Superior temporal gyrus (tissue), 1 donor: ENCODE results near the gene PKN1.

Experiments
- DNase-seq: peaks from one replicate; pipeline ENCODE4 v3.0.0-alpha.2; 2016; ENCODE audit errors: extremely low spot score

The PKN1 gene

DNA sequence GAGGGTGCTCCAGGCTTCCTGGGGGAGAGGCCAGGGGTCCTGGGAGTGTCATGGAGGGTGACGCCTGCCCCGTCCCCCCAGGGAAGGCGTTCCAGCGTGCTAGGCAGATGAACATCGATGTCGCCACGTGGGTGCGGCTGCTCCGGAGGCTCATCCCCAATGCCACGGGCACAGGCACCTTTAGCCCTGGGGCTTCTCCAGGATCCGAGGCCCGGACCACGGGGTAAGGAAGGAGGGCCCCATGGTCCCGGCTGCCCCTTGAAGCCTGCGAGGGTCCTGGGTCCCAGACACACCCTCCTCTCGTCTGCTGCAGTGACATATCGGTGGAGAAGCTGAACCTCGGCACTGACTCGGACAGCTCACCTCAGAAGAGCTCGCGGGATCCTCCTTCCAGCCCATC lies 30.6 kb downstream of the PKN1 start:
- DNase-seq = no peak

DNA sequence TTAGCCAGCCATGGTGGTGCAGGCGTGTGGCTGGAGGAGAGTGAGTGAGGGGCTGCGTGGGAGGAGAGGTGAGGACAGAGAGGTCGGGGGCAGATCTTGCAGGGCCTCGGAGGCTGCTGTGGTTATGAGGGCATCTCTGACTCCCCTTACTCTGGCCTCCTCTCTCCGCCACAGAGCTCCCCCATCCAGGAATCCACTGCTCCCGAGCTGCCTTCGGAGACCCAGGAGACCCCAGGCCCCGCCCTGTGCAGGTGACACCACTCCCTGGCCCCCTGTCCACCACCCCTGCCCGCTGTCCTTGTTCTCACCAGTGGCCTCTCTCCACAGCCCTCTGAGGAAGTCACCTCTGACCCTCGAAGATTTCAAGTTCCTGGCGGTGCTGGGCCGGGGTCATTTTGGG lies 34.3 kb downstream of the PKN1 start:
- DNase-seq = no peak

DNA sequence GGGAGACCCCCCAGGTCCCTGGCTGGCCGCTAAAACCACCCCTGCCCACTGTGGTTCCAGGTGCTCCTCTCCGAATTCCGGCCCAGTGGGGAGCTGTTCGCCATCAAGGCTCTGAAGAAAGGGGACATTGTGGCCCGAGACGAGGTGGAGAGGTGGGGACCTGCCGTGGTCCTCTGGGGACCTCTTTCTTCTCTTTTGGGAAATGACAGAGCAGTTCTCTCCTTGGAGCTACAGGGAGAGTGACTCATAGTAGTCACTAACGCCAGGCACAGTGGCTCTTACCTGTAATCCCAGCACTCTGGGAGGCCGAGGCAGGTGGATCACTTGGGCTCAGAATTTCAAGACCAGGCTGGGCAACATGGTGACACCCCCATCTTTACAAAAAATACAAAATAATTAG lies 34.7 kb downstream of the PKN1 start:
- DNase-seq = no peak

DNA sequence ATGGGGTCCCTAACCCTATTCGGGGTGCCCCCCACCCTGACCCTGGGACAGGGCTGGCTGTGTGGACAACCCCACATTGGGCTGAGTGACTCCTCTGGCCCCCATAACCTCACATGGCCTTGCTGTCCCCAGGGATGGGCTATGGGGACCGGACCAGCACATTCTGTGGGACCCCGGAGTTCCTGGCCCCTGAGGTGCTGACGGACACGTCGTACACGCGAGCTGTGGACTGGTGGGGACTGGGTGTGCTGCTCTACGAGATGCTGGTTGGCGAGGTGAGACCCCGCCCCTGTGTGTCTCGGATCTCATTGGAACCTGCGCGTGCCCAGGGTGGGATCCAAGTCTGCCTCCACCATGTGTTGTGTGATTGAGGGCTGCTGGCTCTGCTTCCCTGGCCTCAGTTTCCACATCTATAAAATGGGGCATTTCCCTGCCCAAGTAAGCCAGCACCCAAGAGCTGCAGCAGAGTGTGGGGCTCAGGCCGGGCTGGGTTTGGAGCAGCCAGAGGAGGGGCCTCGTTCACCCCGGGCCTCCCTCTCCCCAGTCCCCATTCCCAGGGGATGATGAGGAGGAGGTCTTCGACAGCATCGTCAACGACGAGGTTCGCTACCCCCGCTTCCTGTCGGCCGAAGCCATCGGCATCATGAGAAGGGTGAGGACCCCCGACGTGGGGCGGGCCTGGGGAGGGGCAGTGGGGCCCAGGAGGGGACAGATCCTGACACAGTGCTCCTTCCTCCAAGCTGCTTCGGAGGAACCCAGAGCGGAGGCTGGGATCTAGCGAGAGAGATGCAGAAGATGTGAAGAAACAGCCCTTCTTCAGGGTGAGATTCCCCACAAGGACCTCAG lies 37.1 kb downstream of the PKN1 start:
- no peak for DNase-seq

DNA sequence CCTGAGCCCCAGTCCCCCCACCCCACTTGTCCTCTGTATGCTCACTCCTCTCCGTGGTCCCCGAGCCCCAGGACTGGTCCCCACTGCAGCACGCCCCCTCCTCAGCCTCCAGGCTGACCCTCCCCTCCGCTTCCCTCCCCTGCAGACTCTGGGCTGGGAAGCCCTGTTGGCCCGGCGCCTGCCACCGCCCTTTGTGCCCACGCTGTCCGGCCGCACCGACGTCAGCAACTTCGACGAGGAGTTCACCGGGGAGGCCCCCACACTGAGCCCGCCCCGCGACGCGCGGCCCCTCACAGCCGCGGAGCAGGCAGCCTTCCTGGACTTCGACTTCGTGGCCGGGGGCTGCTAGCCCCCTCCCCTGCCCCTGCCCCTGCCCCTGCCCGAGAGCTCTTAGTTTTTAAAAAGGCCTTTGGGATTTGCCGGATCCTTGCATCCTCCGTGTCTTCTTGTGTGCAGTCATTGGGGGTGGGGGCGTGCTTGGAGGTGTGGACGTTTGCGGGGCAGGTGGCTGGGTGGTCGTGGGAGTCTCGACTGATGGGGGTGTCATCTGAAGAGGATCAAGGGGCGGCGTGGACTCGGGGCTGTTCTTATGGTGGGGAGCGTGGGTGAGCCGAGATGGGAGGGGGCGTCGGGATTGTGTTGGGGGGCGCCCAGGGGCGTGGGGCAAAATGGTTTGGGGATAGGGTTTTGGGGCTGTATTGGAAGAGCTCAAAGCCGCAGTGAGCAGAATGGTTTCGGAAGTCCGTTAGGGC lies 38.5 kb downstream of the PKN1 start:
- no peak for DNase-seq

DNA sequence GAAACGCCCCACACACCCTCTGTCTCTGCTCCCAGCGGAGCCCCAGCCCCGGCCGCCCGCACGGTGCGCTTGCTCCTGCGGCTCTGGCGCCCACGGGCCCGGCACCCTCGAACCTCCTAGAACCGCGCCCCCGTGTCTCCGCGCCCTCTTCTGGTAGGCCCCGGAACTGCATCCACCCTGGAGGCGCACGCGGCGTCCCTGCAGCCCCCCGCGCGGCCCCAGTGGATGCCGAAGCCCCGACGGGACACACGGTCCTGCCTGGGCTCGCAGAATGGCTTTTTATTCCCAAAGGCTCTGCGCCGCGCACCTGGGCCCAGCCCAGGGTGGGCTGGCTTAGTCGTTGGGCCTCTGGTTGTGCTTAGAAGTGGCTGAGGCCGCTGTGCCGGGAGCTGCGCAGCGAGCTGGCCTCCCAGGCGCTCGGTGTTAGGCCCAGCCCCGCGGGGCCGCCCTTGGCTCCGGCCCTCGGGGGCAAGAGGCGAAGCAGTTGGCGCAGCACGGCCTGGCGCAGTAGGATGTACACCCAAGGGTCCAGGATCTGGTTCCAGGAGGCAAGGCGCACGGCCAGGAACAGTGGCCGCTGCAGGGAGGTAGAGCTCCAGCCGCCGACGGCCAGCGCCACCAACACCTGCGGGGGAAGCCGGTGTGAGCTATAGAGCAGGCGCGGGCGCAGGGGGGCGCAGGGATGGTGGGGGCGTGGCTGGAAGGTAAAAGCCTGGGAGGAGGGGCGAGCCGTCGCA lies 39.3 kb downstream of the PKN1 start:
- DNase-seq = peak; percentile 54

DNA sequence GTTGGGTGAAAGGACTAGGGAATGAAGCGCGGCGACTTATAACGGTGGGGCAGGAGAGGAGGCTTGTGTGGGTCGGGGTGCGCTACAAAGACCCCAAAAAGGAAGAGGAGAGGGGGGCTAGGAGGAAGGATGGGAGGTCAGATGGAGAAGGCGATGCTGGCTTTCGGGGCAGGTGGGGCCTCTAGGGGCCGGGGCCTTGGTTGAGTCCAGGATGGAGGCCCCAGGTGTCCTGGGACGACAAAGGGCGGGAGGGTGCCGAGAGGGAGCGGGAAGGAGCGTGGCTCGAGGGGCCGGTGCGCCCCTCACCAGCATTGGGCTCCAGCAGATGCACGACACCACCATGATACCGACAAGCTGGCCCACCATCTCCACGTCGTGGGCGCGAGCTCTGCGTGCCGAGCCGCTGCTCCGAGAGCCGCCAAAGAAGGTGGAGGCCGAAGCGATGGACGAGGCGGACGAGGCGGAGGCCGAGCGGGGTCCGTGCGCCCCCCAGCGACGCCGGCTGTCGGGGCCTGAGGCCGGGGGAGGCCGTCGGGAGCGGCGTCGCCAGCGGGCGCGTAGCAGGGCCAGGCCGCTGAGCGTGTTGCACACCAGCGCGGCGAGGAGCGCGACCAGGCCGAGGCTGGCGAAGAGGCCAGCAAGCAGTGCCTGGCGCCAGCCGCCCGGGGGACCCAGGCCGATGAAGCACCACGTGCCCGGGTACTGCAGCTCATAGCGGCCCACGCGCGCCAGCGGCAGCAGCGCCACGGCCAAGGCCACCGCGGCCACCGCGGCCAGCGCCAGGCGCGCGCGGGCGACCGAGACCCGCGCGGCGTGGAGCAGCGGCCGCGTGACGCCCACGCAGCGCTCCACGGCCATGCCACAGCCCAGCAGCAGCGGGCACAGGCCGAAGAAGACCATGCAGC lies 40.2 kb downstream of the PKN1 start:
- no peak for DNase-seq

DNA sequence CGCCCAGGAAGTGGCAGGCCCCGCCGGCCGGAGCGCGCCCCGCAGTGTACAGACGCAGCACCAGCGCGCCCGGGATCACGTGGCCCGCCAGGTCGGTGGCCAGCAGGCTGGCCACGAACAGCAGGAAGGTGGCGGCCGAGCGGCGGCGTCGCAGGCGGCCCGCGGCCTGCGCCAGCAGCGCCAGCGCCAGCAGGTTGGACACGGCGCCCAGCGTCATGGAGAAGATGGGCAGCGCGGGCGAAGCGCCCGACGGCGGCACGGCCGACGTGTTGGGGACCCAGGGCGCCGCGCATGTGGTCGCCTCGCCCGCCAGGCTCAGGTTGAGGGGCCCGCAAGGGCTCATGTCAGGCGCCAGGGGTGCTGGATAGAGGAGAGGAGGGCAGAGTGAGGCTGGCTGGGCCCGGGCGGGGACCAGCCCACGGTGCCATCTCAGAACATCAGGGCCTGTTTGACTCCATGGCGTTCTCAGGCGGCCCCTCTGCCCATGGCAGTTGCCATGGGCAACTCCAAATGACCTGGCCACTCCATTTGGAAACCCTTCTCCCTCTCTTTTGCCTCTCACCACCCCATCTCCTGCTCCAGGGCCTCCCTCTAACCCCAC lies 41.0 kb downstream of the PKN1 start:
- no peak for DNase-seq

DNA sequence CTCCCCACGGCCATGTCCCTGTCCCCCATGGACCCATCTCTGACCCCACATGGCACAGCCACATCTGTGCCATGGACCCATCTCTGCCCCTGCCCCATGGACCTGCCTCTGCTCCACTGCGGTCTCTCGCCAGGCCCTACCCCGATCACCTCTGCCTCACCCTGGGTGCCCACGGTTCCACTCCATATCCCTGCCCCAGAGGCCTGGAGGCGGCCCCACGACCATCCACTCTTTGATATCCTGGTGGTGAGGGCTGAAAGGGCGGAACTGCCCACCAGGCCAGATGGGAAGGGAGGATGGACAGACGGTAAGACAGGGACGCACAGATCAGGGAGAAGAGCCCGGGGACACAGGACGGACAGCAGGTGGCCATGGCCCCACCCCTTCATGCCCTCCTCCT lies 41.7 kb downstream of the PKN1 start:
- no peak for DNase-seq

DNA sequence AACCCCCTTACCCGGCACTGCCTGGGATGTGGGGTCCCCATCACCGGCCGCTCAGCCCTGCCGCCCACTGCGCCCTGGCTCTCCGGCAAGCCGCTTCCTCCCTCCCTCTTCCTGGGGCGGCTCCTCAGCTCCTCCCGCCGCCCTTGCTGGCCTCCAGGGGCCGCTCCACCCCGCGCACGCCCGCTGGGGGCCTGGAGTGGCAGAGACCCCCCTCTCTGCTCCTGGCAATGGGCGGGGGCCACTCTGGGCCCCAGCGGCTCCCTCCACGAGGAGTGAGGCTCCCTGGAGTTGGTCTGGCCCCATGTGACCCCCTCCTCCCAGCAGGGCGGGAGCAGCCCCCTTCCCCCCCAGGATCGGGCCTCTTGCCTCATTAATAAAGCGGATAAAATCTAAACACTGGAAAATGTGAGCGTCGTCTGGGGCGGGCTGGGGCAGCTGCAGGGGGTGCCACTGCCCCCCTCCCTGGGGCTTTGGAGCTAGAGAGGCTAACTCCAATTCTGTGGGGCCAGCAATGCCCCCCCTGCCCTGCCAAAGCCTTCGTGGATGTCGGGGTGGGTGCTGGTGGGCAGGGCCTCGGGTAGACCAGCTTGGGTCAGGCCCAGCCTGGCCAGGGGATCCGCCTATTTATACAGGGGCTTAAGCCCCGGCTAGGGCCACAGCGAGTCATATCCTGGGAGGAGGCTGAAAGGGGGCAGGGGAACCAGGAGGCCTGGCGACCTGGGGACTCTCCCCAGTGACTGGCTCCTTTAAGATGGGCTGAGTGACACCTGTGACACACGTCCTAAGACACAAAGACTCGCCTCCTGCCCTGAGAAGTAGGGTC lies 42.4 kb downstream of the PKN1 start, which contains the start of gene PTGER1:
Gene PTGER1, minus strand, starts transcription at position 104 of the 823 bp plus-strand sequence. CDS start 1,034 bp downstream, outside the sequence.
- no peak for DNase-seq

DNA sequence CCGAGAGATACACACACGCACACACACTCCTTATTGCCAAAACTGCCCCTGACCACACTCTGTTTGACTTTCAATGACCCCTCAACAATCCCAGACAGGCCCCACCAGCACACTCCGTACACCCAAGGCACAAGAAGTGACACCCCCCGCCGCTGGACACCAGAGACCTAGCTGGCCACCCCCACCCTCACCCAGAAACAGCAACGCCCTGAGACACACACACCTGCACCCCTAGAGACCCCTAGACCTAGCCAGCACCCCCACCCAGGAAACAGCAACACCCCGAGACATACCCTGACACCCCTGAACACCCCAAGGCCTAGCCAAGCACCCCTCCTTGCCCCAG lies 43.2 kb downstream of the PKN1 start:
- DNase-seq = no peak

DNA sequence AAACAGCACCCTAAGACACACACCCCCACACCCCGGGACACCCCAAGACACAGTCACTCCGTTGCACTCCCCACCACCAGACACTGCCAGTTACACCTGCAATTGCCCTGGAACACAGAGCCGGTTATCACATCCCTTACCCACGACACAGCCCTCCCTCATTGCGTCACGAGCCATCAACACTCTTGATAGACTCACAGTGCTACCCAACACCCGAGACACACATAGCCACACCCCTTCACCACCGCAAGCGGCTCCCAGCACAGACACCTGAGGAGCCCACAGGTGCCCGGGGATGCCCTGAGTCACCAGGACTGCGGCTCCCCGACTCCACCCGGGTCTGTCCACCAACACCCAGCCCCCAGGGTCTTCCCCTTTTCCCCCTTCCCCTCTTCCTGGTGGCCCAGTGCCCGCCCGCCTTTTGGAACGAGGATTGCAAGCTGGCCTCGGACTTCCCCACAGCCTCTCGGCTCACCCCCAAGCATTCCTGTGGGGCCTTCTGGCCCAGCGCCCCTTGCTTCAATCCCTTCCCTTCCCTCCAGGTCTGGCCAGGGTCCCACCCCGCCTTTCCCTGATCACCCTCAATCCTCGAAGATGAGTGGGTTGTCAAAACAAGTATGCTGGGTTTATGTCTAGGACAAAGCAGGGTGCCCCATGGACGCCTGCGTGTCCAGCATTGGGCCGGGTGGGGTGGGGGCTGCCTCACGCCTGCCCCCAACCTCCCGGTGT lies 43.7 kb downstream of the PKN1 start:
- DNase-seq = no peak

DNA sequence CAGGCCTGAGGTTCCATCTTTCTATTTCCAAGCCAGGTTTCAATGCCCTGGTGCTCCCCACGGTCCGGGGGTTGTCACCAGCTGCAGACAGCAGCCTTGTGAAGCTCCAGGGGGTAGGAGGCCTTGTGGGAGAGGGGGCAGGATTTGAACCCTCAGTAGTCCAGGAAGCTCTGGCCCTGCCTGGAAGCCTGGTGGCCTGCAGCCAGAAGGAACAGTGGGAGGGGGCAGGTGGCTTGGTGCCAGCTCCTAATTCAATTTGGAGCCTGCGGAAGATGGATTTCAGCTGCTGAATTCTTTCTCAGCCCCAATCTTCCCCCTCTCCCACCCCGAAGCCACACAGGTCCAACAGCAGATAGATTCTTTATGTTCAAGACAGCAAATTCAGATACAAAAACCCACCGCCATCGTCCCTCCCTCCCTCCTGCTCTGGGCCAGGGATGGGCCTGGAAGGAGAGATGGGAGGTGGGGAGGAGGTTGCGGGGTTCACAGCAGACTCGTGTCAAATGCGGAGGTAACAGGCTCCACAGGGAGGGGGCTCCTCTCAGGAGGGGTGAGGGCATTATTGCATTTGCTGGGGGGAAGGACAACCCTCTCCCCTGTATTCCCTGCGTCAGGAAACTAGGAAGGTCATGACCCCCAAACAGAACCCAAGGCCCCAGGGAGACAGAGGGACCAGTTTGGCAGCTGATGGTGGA lies 44.5 kb downstream of the PKN1 start:
- no peak for DNase-seq

DNA sequence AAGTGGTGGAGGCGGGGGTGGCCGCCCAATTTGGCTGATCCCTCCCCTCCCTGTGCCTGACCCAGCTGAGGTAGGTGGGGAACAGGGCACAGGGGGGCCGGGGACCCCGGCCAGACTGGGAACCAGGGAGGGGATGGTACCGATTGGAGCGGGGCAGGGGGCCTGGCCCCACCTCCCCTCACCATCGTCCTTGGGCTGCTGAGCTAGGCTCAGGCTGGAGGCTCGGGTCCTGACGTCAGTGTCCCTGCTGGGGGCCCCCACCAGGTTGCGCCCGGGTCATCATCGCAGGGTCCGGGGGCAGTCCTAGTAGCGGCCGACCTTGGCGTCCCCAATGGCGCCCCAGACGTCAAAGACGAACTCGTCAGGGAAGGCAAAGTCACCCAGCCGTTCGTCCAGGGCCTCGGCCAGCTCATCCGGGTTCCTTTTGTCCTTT lies 45.0 kb downstream of the PKN1 start:
- no peak for DNase-seq

DNA sequence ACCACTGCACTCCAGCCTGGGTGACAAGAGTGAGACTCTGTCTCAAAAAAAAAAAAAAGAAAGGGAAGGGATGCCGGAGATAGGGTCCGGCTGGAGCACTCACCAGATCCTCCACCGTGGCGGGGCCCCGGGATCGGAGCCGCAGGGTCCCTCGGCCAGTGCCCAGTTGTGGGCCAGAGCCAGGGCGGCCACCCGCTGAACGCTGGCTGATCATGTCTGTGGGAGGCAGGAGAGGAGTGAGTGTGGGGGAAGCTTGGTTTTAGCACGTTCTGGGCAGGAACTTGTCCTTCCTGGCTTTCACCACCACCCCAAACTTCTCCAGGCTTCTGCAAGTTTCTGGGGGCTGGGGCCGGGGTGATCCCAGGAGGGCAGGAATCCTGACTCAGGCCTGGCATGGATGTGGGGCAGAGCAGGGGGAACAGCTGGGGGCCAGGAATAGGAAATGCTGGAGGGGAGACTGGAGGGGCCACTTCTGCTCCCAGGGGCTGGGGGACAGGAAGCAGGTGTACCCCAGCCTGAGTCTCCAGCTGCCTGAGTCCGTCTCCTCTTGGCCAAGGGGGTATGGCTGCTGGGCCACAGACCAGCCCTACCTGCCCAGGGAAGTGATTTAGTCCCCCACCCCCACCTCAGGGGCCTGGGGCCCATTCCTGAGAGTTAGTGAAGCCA lies 46.3 kb downstream of the PKN1 start:
- no peak for DNase-seq

DNA sequence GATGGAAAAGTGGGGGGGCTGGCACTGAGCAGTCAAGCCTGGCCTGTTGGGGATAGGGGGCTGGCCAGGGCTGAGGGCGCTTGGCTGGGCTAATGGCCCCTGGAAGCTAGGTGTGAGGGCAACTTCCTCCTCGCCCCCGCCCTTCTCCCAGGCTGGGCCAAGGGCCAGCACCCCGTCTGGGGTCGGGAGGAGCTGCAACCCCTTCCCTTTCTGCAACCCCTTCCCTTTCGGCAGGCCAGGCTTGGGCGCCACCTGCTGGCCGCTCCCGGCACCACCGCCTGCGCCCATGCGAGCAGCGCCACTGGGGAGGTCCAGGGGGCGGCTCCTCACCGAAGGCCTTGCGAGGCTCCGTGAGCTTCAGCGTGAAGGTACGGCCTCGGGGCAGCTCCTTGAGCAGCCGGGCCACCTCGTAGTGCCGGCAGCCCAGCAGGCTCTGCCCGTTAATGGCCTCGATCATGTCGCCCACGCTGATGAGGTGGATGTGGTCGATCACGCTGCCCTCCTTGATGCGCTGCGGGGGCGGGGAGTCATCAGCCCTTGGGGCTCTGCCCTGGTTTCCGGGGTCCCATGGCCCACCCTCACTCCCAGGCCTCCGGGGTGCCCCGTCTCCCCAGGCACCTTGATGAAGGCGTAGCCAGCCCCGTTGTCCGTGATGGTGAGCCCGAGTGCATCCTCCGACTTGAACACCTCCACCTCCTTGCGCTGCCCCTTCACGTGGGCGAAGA lies 47.0 kb downstream of the PKN1 start:
- peak; percentile 14 for DNase-seq

DNA sequence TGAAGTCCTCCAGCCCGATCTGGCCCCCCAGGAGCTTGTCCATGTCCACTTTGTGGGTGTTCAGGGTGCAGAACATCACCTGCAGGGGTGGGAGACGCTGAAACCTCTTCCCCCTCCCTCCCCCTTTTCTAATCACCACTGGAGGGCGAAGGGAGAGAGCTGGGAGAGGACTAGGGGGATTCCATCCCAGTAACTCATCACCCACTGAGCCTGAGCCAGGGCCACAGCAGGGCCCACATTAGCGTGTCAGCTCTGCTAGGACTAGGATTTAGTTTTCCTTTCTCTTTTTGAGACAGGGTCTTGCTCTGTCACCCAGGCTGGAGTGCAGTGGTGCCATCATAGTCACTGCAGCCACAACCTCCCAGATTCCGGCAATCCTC lies 47.6 kb downstream of the PKN1 start:
- DNase-seq = no peak
